HepG2 (cell line): ENCODE results near the gene TSEN34. TPM values are rescaled to one million over a fixed set of nuclear protein-coding genes. Genes with fewer than 3 reads are reported as not detected.

Experiments
- ATAC-seq: fragments of 200-7000 bp; cut with Tn5 transposase; 3 replicates; pipeline ENCODE4 v1.9.1; 2020; ENCODE audit warnings: mild to moderate bottlenecking, moderate library complexity
- BruUV-seq: library from RNA; stranded (reverse); fragments of 400-500 nt; replicated peaks from 2 replicates; lab custom pipeline; 2021; lab: Mats Ljungman, UMichigan
- CTCF ChIA-PET: fragments of 300-600 bp; formaldehyde crosslinking; extraction: SDS; loops from one replicate; lab custom pipeline; 2021; ENCODE audit warnings: low total read pairs, inconsistent platforms, low intra/inter-chr PET ratio; lab: Yijun Ruan, JAX
- POLR2A ChIA-PET: fragments of 350-600 bp; sonication (Branson Sonifier 250); formaldehyde crosslinking; loops from one replicate; lab custom pipeline; 2020; ENCODE audit warnings: antibody characterized with exemption, inconsistent platforms; lab: Yijun Ruan, JAX
- DNase-seq: peaks from one replicate; pipeline ENCODE4 v3.0.0-alpha.2; 2015; ENCODE audit warnings: low spot score
- FAIRE-seq: peaks from 3 replicates; lab custom pipeline; 2011; peaks lifted over from hg19 to GRCh38; lab: Jason Lieb, UNC
- H2AFZ ChIP-seq: one replicate; pipeline ENCODE4 v1.6.1; 2011; ENCODE audit warnings: low read length, inconsistent platforms
- H3K27ac ChIP-seq: fragments of 300-600 bp; 3 replicates; pipeline ENCODE4 v1.8.0; 2011; ENCODE audit warnings: mixed run types, mild to moderate bottlenecking, mixed read lengths, low read length, inconsistent platforms; ENCODE audit not compliant: insufficient read depth; ENCODE audit errors: extremely low read length
- H3K27me3 ChIP-seq, 2 experiments: fragments of 200-600 bp in 1 of 2; 2 replicates in 1 of 2; 3 replicates in 1 of 2; pipeline versions ENCODE4 v1.6.0 to v1.8.0; 2011; ENCODE audit warnings: low read length in 2 of 2, mild to moderate bottlenecking in 2 of 2, moderate library complexity in 2 of 2, inconsistent platforms in 1 of 2; ENCODE audit not compliant: insufficient read depth in 2 of 2, control insufficient read depth in 1 of 2
- H3K36me3 ChIP-seq, 2 experiments: fragments of 200-600 bp in 1 of 2; replicated peaks in 1 of 2; 2 replicates in 1 of 2; 3 replicates in 1 of 2; pipeline versions ENCODE4 v1.5.1 to v1.8.0; 2011; ENCODE audit warnings: low read length in 2 of 2, inconsistent platforms in 1 of 2; ENCODE audit not compliant: insufficient read depth in 2 of 2, control insufficient read depth in 1 of 2
- H3K4me1 ChIP-seq: 2 replicates; pipeline ENCODE4 v1.5.1; 2012; ENCODE audit warnings: low read length, inconsistent platforms; ENCODE audit not compliant: insufficient read depth
- H3K4me2 ChIP-seq: 2 replicates; pipeline ENCODE4 v1.6.0; 2011; ENCODE audit warnings: low read depth, low read length, inconsistent platforms
- H3K4me3 ChIP-seq, 3 experiments: fragments of 200-600 bp in 1 of 3; sonication (generic), shearing (Covaris generic) in 1 of 3; replicated peaks in 1 of 3; 2 replicates each; pipeline ENCODE4 v1.5.1; 2011 to 2016; ENCODE audit warnings: low read length in 3 of 3, inconsistent platforms in 2 of 3, low read depth in 2 of 3, mild to moderate bottlenecking in 2 of 3, control low read depth in 1 of 3, mixed read lengths in 1 of 3; ENCODE audit not compliant: insufficient read depth in 1 of 3
- H3K79me2 ChIP-seq: one replicate; pipeline ENCODE4 v1.6.1; 2011; ENCODE audit warnings: low read length, inconsistent platforms; ENCODE audit not compliant: insufficient read depth
- H3K9ac ChIP-seq: 2 replicates; pipeline ENCODE4 v1.6.0; 2011; ENCODE audit warnings: mild to moderate bottlenecking, low read depth, low read length, inconsistent platforms; ENCODE audit not compliant: insufficient read depth
- H3K9me3 ChIP-seq: 2 replicates; pipeline ENCODE4 v1.5.1; 2012; ENCODE audit warnings: mild to moderate bottlenecking, low read length
- H4K20me1 ChIP-seq: 2 replicates; pipeline ENCODE4 v1.6.0; 2011; ENCODE audit warnings: inconsistent platforms, mild to moderate bottlenecking, low read length, moderate library complexity; ENCODE audit not compliant: insufficient read depth
- ADNP ChIP-seq: sonication (generic); formaldehyde crosslinking; IDR thresholded peaks from 2 replicates; pipeline ENCODE4 v1.4.0; 2020; ENCODE audit warnings: missing genetic modification reagents
- JDP2 ChIP-seq: sonication (generic); formaldehyde crosslinking; IDR thresholded peaks from 2 replicates; pipeline ENCODE4 v1.8.1; 2022; ENCODE audit warnings: missing genetic modification reagents, borderline replicate concordance
- JUND ChIP-seq: sonication (generic); formaldehyde crosslinking; IDR thresholded peaks from 2 replicates; pipeline ENCODE4 v1.8.0; 2022; ENCODE audit warnings: mild to moderate bottlenecking, missing genetic modification reagents
- KLF13 ChIP-seq: sonication (generic); formaldehyde crosslinking; IDR thresholded peaks from 2 replicates; pipeline ENCODE4 v1.4.0; 2020; ENCODE audit warnings: mild to moderate bottlenecking, missing genetic modification reagents
- KLF15 ChIP-seq: sonication (generic); formaldehyde crosslinking; IDR thresholded peaks from 2 replicates; pipeline ENCODE4 v1.8.1; 2023; ENCODE audit warnings: borderline replicate concordance, mild to moderate bottlenecking, inconsistent platforms, missing genetic modification reagents, mixed read lengths
- RBFOX2 ChIP-seq: fragments of 200-400 bp; formaldehyde crosslinking; IDR thresholded peaks from 2 replicates; pipeline ENCODE4 v1.6.1; 2017; ENCODE audit warnings: low read depth, mild to moderate bottlenecking, low read length
- RNF2 ChIP-seq: fragments of 450-650 bp; conservative IDR thresholded peaks from 2 replicates; pipeline ENCODE4 v1.6.1; 2016; ENCODE audit warnings: low read depth
- SP2 ChIP-seq: sonication (generic); formaldehyde crosslinking; IDR thresholded peaks from 2 replicates; pipeline ENCODE4 v1.5.1; 2020; ENCODE audit warnings: mild to moderate bottlenecking, missing genetic modification reagents
- SRSF4 ChIP-seq: fragments of 200-400 bp; formaldehyde crosslinking; IDR thresholded peaks from one replicate; pipeline ENCODE4 v1.6.1; 2018; ENCODE audit warnings: mild to moderate bottlenecking, low read depth, low read length, moderate library complexity; ENCODE audit not compliant: poor library complexity, severe bottlenecking
- TMF1 ChIP-seq: sonication (generic); formaldehyde crosslinking; IDR thresholded peaks from 2 replicates; pipeline ENCODE4 v1.8.1; 2022; ENCODE audit warnings: low read depth, missing genetic modification reagents
- ZMYM4 ChIP-seq: sonication (generic); formaldehyde crosslinking; IDR thresholded peaks from 2 replicates; pipeline ENCODE4 v1.8.1; 2023; ENCODE audit warnings: mild to moderate bottlenecking, missing genetic modification reagents
- ZNF383 ChIP-seq: sonication (generic); formaldehyde crosslinking; IDR thresholded peaks from 2 replicates; pipeline ENCODE4 v1.4.0; 2020; ENCODE audit warnings: missing genetic modification reagents, mild to moderate bottlenecking, borderline replicate concordance
- ZNF496 ChIP-seq: sonication (generic); formaldehyde crosslinking; IDR thresholded peaks from 2 replicates; pipeline ENCODE4 v1.8.1; 2023; ENCODE audit warnings: mild to moderate bottlenecking, moderate library complexity, missing genetic modification reagents; ENCODE audit not compliant: insufficient replicate concordance
- ZNF746 ChIP-seq: sonication (generic); formaldehyde crosslinking; IDR thresholded peaks from 2 replicates; pipeline ENCODE4 v1.8.0; 2022; ENCODE audit warnings: mild to moderate bottlenecking, missing genetic modification reagents
- WGBS: methylation state at CpG from one replicate; pipeline ENCODE4 v1.1.6; 2017; ENCODE audit warnings: low lambda C conversion rate; 5-methylcytosine and 5-hydroxymethylcytosine counted together
- in situ Hi-C: cut with HindIII; loops from 2 replicates; pipeline ENCODE4 v1.10.0; 2017; ENCODE audit warnings: low pct_unique_long_range_greater_than_20kb; ENCODE audit not compliant: extremely low pct_ligation_motif_present
- intact Hi-C: fragments of 100-400 bp; cut with micrococcal nuclease; formaldehyde crosslinking; loops from one replicate; pipeline ENCODE4 v1.10.0; 2022; ENCODE audit not compliant: unreplicated experiment
- polyA plus RNA-seq, 8 experiments: library from polyadenylated mRNA; depleted of rRNA in 3 of 8; stranded (reverse) in 7 of 8; unstranded in 1 of 8; fragments of >200 nt; fragmentation: Illumina TruSeq in 4 of 8; extraction: Trizol in 4 of 8; gene quantifications; 2 replicates each; pipeline versions ENCODE4 v1.2.1 to v1.2.3, GENCODE V29; 2011 to 2016; ENCODE audit warnings: low read depth in 4 of 8, missing spikeins in 1 of 8, mixed read lengths in 1 of 8; ENCODE audit not compliant: insufficient read depth in 1 of 8
- total RNA-seq, 5 experiments: library from RNA; depleted of rRNA; stranded (reverse); fragments of >200 nt; fragmentation: Illumina TruSeq; extraction: Trizol; gene quantifications; 2 replicates each; pipeline ENCODE4 v1.2.3, GENCODE V29; 2016; ENCODE audit warnings: low read depth in 1 of 5
- TF ChIP-seq, protein P1 (sequence below): sonication (generic); formaldehyde crosslinking; IDR thresholded peaks from 2 replicates; pipeline ENCODE4 v1.8.1; 2023; ENCODE audit warnings: missing genetic modification reagents, inconsistent platforms, borderline replicate concordance
- TF ChIP-seq, protein P2 (sequence below): sonication (generic); formaldehyde crosslinking; IDR thresholded peaks from 2 replicates; pipeline ENCODE4 v1.8.0; 2022; ENCODE audit warnings: missing genetic modification reagents, mild to moderate bottlenecking, moderate library complexity, borderline replicate concordance

TSEN34 gene
- total and polyA plus RNA-seq, 2 of the 13 experiments (the other 11 are each of a cell fraction or from before 2014, with no cell fraction given), result 55.1 to 65.4 TPM

DNA sequence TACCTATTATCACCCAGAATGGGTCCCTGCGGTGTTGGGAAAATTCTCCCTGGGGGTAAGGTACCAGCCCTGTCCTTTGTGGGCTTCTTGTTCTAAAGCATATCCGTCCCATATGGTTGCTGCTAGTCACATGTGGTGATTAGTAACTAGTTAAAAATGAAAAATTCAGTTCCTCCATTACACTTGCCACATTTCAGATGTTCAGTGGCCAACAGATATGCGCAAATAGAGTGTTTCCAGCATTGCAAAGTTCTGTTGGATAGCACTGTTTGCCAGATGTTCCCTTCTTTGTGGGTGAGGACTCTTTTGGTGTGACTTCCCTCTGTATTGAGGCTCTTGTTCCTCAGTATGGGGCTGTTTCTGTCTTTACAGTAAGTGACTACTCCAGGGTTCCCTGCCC is 49.8 kb upstream of the TSEN34 start:
- no peaks in the 10 kb centered on the region; a peak in 1 of 5 replicates for H3K27me3 ChIP-seq
- 96% methylated on average over 3 of the region's 3 CpGs for WGBS
- H3K27ac ChIP-seq, result no peak overlapping the region
- peaks cover 39% of the 10 kb centered on the region for H3K79me2 ChIP-seq
- BruUV-seq, result no TSS peak
- H3K4me2 ChIP-seq, result no peak overlapping the region
- ATAC-seq (no peak), DNase-seq (no peak), FAIRE-seq (no peak)
- H3K4me3 ChIP-seq, result no peak overlapping the region
- no peak overlapping the region for H3K9ac ChIP-seq
- H3K4me1 ChIP-seq, result peaks cover 29% of the 10 kb centered on the region
- in situ Hi-C loops, result no loop called here
- CTCF ChIA-PET, result no interaction called here
- no peak overlapping the region for H2AFZ ChIP-seq
- H4K20me1 ChIP-seq, result peaks cover 11% of the 10 kb centered on the region; the same call in 1 of the 2 replicates
- intact Hi-C loops, result no loop called here
- POLR2A ChIA-PET, result no interaction called here
- H3K9me3 ChIP-seq, result no peaks in the 10 kb centered on the region
- TF ChIP-seq TMF1 (CRISPR knock-in tag), result no peak
- TF ChIP-seq RNF2, result no peak
- TF ChIP-seq, all 625 proteins: peak for 0
- H3K36me3 ChIP-seq, result peaks cover 48 to 68% of the 10 kb centered on the region in 2 experiments

DNA sequence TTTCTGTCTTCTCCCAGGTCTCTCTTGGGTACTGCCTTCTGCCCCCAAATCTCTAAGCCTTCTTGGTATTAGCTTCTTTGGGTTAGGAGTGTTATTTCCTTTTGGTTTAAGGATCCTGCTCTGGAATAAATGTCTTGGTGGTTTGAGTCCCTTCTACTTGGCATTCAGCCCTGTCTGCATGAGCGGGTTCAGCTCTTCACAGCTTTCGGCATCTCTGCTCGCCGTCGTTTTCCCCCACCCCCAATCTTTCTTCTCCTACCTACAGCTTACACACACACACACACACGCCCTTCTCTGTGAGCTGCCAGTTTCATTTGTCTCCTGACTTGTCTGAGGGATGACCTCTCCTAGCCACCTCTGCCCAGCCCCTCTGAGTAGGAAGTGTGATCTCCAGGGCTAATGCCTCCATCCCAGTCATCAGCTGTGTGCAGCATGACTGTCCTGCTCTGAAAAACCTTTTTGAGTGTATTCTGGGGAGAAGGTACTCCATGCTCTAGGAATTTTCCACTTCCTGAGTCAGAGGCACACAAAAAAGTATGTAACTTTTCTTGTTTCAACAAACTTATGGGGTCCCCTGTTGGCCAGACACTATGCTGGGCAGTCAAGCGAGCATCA is 48.8 kb upstream of the TSEN34 start:
- Histone ChIP-seq H2AFZ (no peak overlapping the region), H4K20me1 (peaks cover 11% of the 10 kb centered on the region; the same call in 1 of the 2 replicates), H3K9me3 (no peaks in the 10 kb centered on the region), H3K27me3 (no peaks in the 10 kb centered on the region), H3K27ac (no peak overlapping the region), H3K4me3 (no peak overlapping the region), H3K4me1 (peaks cover 29% of the 10 kb centered on the region), H3K79me2 (peaks cover 39% of the 10 kb centered on the region), H3K4me2 (no peak overlapping the region), H3K9ac (no peak overlapping the region), H3K36me3 (peaks cover 57 to 77% of the 10 kb centered on the region in 2 experiments)
- ChIA-PET CTCF (no interaction called here), POLR2A (no interaction called here)
- ATAC-seq (no peak), FAIRE-seq (no peak), DNase-seq (no peak)
- WGBS, result 94% methylated on average over 7 of the region's 7 CpGs
- in situ Hi-C loops, result no loop called here
- no TSS peak for BruUV-seq
- intact Hi-C loops, result no loop called here
- TF ChIP-seq ADNP (CRISPR knock-in tag), result no peak
- TF ChIP-seq ZNF746, result no peak
- TF ChIP-seq ZMYM4 (CRISPR knock-in tag), result no peak
- no peak for TF ChIP-seq JDP2 (CRISPR knock-in tag)
- TF ChIP-seq, protein P1, sequence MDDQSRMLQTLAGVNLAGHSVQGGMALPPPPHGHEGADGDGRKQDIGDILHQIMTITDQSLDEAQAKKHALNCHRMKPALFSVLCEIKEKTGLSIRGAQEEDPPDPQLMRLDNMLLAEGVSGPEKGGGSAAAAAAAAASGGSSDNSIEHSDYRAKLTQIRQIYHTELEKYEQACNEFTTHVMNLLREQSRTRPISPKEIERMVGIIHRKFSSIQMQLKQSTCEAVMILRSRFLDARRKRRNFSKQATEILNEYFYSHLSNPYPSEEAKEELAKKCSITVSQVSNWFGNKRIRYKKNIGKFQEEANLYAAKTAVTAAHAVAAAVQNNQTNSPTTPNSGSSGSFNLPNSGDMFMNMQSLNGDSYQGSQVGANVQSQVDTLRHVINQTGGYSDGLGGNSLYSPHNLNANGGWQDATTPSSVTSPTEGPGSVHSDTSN (CRISPR knock-in tag), result no peak
- no peak for TF ChIP-seq ZNF496 (CRISPR knock-in tag)
- no peak for TF ChIP-seq KLF15 (CRISPR knock-in tag)
- no peak for TF ChIP-seq SRSF4
- no peak for TF ChIP-seq ZNF383 (CRISPR knock-in tag)
- TF ChIP-seq, protein P2, sequence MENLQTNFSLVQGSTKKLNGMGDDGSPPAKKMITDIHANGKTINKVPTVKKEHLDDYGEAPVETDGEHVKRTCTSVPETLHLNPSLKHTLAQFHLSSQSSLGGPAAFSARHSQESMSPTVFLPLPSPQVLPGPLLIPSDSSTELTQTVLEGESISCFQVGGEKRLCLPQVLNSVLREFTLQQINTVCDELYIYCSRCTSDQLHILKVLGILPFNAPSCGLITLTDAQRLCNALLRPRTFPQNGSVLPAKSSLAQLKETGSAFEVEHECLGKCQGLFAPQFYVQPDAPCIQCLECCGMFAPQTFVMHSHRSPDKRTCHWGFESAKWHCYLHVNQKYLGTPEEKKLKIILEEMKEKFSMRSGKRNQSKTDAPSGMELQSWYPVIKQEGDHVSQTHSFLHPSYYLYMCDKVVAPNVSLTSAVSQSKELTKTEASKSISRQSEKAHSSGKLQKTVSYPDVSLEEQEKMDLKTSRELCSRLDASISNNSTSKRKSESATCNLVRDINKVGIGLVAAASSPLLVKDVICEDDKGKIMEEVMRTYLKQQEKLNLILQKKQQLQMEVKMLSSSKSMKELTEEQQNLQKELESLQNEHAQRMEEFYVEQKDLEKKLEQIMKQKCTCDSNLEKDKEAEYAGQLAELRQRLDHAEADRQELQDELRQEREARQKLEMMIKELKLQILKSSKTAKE, result no peak
- no peak for TF ChIP-seq KLF13 (CRISPR knock-in tag)
- no peak for TF ChIP-seq JUND
- no peak for TF ChIP-seq RBFOX2
- TF ChIP-seq SP2 (CRISPR knock-in tag), result no peak
